BJ (cell line): ENCODE measurements around the gene TAF4. TPM values are rescaled to one million over a fixed set of nuclear protein-coding genes. Genes with fewer than 3 reads are reported as not detected.

Experiments used
- CTCF ChIA-PET: fragments of 350-600 bp; formaldehyde crosslinking; extraction: SDS; loops from one replicate; lab custom pipeline; 2021; ENCODE audit warnings: antibody characterized with exemption, inconsistent platforms; lab: Yijun Ruan, JAX
- POLR2A ChIA-PET: fragments of 300-600 bp; sonication (Branson Sonifier 250); formaldehyde crosslinking; extraction: SDS; loops from one replicate; lab custom pipeline; 2021; ENCODE audit warnings: antibody characterized with exemption; lab: Charles Lee
- DNase-seq: peaks from one replicate; pipeline ENCODE4 v3.0.0-alpha.2; 2011; ENCODE audit warnings: low read depth
- H3K27me3 ChIP-seq: 2 replicates; pipeline ENCODE4 v1.6.0; 2011; ENCODE audit warnings: low read length; ENCODE audit not compliant: control insufficient read depth, insufficient read depth
- H3K36me3 ChIP-seq: 2 replicates; pipeline ENCODE4 v1.5.1; 2011; ENCODE audit warnings: low read length; ENCODE audit not compliant: control insufficient read depth, insufficient read depth
- H3K4me3 ChIP-seq: 2 replicates; pipeline ENCODE4 v1.5.1; 2011; ENCODE audit warnings: low read depth, mild to moderate bottlenecking, control low read depth, low read length
- polyA plus RNA-seq: library from polyadenylated mRNA; depleted of rRNA; stranded (reverse); fragments of >200 nt; gene quantifications from 2 replicates; pipeline ENCODE4 v1.2.3, GENCODE V29; 2011
- TF ChIP-seq, protein P1 (sequence below): IDR thresholded peaks from 2 replicates; pipeline ENCODE4 v1.5.1; 2011; ENCODE audit warnings: low read depth, mild to moderate bottlenecking, control low read depth, inconsistent platforms, low read length, moderate library complexity; ENCODE audit not compliant: insufficient read depth

TAF4 gene
- polyA plus RNA-seq, 1 experiment = 1.2 TPM

DNA sequence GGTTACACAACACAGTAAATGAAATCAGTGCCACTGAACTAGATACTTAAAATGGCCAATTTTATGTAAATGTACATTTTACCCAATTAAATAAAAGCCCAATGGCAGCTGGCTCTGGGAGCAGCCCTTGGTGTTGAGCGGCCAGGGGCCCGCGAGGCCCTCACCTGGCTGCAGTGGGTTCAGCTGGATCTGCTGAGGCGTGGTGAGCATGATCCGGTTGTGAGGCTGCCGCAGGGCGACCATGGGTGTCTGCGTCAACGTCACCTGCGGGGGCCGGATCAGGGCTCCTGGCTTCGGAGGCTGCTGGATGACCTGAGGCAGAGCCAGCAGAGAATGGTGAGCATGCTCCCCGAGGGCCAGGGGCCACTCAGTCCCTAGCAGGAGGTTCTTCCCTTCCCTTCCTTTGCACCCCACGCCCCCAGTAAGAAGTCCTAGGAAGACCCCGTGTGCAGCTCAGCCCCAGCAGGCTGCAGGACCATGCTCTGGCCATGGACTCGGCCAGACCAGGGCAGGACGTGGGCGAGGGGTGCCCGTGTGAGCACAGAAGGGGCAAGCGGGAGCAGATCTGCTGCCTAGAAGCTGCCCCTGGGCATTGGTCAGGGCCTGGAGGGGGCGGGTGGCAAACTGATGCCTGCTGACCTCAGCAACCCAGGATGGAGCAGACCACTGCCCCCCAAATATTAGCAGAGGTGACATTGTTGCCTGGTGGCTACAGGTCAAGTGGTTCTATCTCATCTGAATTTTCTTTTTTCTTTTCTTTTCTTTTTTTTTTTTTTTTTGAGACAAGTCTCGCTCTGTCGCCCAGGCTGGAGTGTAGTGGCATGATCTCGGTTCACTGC lies 61.9 kb downstream of the TAF4 start:
- Histone ChIP-seq H3K4me3 (no peak overlapping the region), H3K27me3 (no peaks in the 10 kb centered on the region), H3K36me3 (peaks cover 33% of the 10 kb centered on the region)
- CTCF ChIA-PET = no interaction called here
- POLR2A ChIA-PET = no interaction called here
- TF ChIP-seq, protein P1, sequence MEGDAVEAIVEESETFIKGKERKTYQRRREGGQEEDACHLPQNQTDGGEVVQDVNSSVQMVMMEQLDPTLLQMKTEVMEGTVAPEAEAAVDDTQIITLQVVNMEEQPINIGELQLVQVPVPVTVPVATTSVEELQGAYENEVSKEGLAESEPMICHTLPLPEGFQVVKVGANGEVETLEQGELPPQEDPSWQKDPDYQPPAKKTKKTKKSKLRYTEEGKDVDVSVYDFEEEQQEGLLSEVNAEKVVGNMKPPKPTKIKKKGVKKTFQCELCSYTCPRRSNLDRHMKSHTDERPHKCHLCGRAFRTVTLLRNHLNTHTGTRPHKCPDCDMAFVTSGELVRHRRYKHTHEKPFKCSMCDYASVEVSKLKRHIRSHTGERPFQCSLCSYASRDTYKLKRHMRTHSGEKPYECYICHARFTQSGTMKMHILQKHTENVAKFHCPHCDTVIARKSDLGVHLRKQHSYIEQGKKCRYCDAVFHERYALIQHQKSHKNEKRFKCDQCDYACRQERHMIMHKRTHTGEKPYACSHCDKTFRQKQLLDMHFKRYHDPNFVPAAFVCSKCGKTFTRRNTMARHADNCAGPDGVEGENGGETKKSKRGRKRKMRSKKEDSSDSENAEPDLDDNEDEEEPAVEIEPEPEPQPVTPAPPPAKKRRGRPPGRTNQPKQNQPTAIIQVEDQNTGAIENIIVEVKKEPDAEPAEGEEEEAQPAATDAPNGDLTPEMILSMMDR = no peak
- no peak for DNase-seq

DNA sequence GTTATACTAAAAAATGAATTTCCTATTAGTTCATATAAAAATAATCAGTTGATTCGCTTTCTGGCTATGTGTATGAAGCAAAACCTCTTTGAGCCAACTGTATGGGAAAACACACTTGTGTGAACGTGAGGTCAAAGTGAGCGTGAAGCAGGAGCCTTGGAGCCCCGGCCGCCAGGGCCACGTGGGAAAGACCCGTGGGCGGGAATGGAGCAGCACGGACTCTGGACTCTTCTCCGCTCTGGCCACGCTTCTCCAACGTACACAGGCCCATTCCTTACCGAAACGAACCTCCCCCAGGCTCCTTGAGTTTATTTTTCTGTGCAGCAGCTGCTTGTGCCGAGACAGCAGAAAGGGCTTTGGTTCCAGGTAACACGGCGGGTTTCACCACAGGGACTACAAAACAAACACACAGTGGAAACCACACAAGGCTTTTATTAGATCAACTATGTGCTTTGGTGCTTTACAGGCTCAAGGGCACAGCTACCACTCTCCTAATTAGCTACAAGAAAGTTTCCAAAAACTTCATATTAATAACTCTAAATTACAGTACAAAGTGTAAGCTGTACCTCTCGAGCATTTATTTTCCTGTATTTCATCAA lies 62.7 kb downstream of the TAF4 start:
- POLR2A ChIA-PET = no interaction called here
- no peak for DNase-seq
- CTCF ChIA-PET = no interaction called here
- no peak overlapping the region for H3K4me3 ChIP-seq
- H3K36me3 ChIP-seq = peaks cover 31% of the 10 kb centered on the region
- H3K27me3 ChIP-seq = no peaks in the 10 kb centered on the region
- TF ChIP-seq, protein P1 = no peak

DNA sequence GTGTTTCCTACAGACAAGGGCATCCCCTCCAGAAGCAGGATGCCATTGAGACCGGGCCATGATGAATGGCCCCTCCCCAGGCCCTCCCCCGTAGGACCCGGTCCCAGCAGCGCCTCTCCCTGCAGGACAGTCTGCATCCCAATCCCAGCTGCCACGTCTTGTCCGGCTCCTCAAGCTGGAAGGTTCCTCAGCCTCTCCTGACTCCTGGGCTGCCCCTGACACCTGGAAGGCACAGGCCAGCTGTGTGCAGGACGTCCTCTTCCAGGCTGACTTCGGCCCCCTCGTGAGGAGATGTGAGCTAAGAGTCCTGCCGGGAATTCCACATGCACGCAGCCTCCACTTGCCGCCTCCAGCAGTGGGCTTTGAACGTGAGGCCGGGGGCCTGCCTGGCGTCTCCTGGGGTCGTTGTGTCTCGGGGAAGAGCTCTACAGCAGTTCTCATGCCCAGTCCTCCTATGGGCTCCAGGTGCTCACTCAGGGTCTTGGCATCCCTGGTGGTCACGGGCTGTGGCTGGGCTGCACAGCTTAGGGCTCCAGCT lies 64.4 kb downstream of the TAF4 start:
- peaks cover 28% of the 10 kb centered on the region for H3K36me3 ChIP-seq
- no peaks in the 10 kb centered on the region for H3K27me3 ChIP-seq
- TF ChIP-seq, protein P1 = no peak
- POLR2A ChIA-PET = no interaction called here
- no peak overlapping the region for H3K4me3 ChIP-seq
- CTCF ChIA-PET = interaction anchor here (3.0 kb wide), 1 partner anchor 10 kb away, joined by 12 read pairs; no protein-coding TSS in a partner anchor
- no peak for DNase-seq

DNA sequence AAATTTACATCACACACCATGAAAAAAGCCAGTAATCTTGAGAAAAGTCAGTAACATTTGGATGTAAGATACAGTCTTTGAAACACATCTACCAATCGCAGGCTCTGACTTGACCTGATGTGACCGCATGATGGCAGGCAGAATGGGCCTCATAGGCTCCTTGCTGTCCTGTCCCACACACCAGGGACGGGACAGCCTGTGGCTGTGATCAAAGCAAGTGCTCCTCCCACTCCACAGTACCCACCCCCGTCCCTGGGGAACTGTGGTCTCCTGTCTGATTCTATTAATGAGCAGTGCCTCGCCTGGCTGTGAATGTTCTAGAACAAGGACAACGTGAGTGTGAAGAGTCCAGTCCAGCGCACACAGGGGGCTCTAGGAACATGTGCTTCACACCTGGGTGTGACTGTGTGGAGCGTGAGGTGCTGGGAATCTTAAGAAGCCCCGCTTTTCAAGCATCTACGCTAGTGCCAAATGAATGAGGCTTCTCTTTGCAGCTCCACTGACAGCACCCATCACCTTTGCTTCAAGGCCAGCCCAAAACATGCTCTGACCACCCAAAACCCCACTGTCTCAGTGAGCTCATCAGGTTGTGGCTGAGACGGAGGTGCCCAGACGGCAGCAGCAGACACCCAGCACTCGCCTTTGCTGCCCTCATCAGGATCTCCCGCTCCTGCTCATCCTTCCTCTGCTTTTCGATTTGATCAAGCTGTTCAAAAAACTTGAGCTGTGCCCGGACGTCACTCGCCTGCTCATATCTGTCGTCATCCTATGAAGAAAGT lies 67.1 kb downstream of the TAF4 start:
- Histone ChIP-seq H3K27me3 (no peaks in the 10 kb centered on the region), H3K4me3 (no peak overlapping the region), H3K36me3 (peaks cover 25% of the 10 kb centered on the region)
- TF ChIP-seq, protein P1 = no peak
- POLR2A ChIA-PET = no interaction called here
- CTCF ChIA-PET = interaction anchor here (3.0 kb wide), 1 partner anchor 12 kb away, joined by 12 read pairs; no protein-coding TSS in a partner anchor
- no peak for DNase-seq

DNA sequence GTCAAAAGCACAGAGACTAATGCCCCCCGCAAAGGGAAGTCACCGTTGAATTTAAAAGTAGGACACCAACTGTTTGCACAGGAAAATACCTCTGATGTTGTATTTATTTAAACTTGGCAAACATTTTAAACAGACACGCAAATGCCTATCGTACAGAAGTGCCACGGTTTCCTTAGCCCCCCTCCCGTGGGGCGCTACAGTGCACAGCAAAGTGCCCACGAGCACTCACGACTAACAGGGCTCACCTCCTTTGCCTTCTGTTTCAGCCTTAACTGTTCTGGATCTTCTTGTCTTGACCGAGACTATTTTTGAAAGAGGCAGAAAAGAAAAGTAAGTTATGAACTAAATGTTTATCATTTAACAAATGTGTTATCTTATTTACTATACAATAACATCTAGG lies 67.8 kb downstream of the TAF4 start:
- POLR2A ChIA-PET = no interaction called here
- H3K36me3 ChIP-seq = peaks cover 27% of the 10 kb centered on the region

More for the DNA sequence above, 67.8 kb downstream of the TAF4 start:
- Histone ChIP-seq H3K4me3 (no peak overlapping the region), H3K27me3 (no peaks in the 10 kb centered on the region)
- no peak for DNase-seq
- TF ChIP-seq, protein P1 = no peak
- CTCF ChIA-PET = no interaction called here
